Astrocyte (in vitro differentiated cells and primary cell): ENCODE measurements around the gene CDK14. TPM values are rescaled to one million over a fixed set of nuclear protein-coding genes. Genes with fewer than 3 reads are reported as not detected.

Source experiments
- DNase-seq: peaks from one replicate; pipeline ENCODE4 v3.0.0-alpha.2; 2010; ENCODE audit warnings: low read depth
- FAIRE-seq: peaks from 2 replicates; lab custom pipeline; 2011; peaks lifted over from hg19 to GRCh38; lab: Jason Lieb, UNC
- H2AFZ ChIP-seq: 2 replicates; pipeline ENCODE4 v1.6.0; 2012; ENCODE audit warnings: low read depth, low read length, inconsistent platforms
- H3K27ac ChIP-seq: 2 replicates; pipeline ENCODE4 v1.5.1; 2011; ENCODE audit warnings: low read depth, low read length, inconsistent platforms
- H3K27me3 ChIP-seq: 2 replicates; pipeline ENCODE4 v1.6.0; 2011; ENCODE audit warnings: low read length, inconsistent platforms; ENCODE audit not compliant: insufficient read depth
- H3K36me3 ChIP-seq: 2 replicates; pipeline ENCODE4 v1.5.1; 2011; ENCODE audit warnings: low read length, inconsistent platforms; ENCODE audit not compliant: insufficient read depth
- H3K4me1 ChIP-seq: 2 replicates; pipeline ENCODE4 v1.5.1; 2011; ENCODE audit warnings: low read length, inconsistent platforms; ENCODE audit not compliant: insufficient read depth
- H3K4me2 ChIP-seq: 2 replicates; pipeline ENCODE4 v1.6.0; 2012; ENCODE audit warnings: low read length, inconsistent platforms
- H3K4me3 ChIP-seq: 2 replicates; pipeline ENCODE4 v1.5.1; 2011; ENCODE audit warnings: low read depth, mild to moderate bottlenecking, low read length, inconsistent platforms; ENCODE audit not compliant: insufficient read depth
- H3K79me2 ChIP-seq: 2 replicates; pipeline ENCODE4 v1.6.0; 2012; ENCODE audit warnings: mild to moderate bottlenecking, low read length, inconsistent platforms; ENCODE audit not compliant: insufficient read depth
- H3K9ac ChIP-seq: 2 replicates; pipeline ENCODE4 v1.6.0; 2012; ENCODE audit warnings: mild to moderate bottlenecking, low read length, inconsistent platforms
- H3K9me3 ChIP-seq: 2 replicates; pipeline ENCODE4 v1.5.1; 2012; ENCODE audit warnings: low read depth, mild to moderate bottlenecking, low read length, inconsistent platforms; ENCODE audit not compliant: insufficient read depth
- H4K20me1 ChIP-seq: 2 replicates; pipeline ENCODE4 v1.6.0; 2012; ENCODE audit warnings: low read length, inconsistent platforms; ENCODE audit not compliant: insufficient read depth
- H3K27ac Mint-ChIP-seq: one replicate; pipeline ENCODE4 v1.8.0; 2021; ENCODE audit warnings: mild to moderate bottlenecking, mixed read lengths; ENCODE audit not compliant: unreplicated experiment
- H3K27me3 Mint-ChIP-seq: one replicate; pipeline ENCODE4 v1.8.0; 2021; ENCODE audit warnings: low read depth, mixed read lengths; ENCODE audit not compliant: unreplicated experiment
- H3K36me3 Mint-ChIP-seq: one replicate; pipeline ENCODE4 v1.8.0; 2021; ENCODE audit warnings: low read depth, mixed read lengths; ENCODE audit not compliant: unreplicated experiment
- H3K4me1 Mint-ChIP-seq: one replicate; pipeline ENCODE4 v1.8.0; 2021; ENCODE audit warnings: low read depth, mixed read lengths; ENCODE audit not compliant: unreplicated experiment
- H3K4me3 Mint-ChIP-seq: one replicate; pipeline ENCODE4 v1.8.0; 2021; ENCODE audit warnings: mild to moderate bottlenecking, moderate library complexity, mixed read lengths; ENCODE audit not compliant: unreplicated experiment
- H3K9me3 Mint-ChIP-seq: one replicate; pipeline ENCODE4 v1.8.0; 2021; ENCODE audit warnings: mild to moderate bottlenecking, mixed read lengths; ENCODE audit not compliant: unreplicated experiment
- EZH2 ChIP-seq: IDR thresholded peaks from 2 replicates; pipeline ENCODE4 v1.6.1; 2012; ENCODE audit warnings: mild to moderate bottlenecking, low read length, inconsistent platforms; ENCODE audit not compliant: insufficient read depth
- total RNA-seq: library from RNA; stranded (reverse); gene quantifications from 2 replicates; pipeline ENCODE4 v1.2.1, GENCODE V29; 2021
- TF ChIP-seq, protein P1 (sequence below): IDR thresholded peaks from 2 replicates; pipeline ENCODE4 v1.5.1; 2011; ENCODE audit warnings: low read depth, mild to moderate bottlenecking, inconsistent platforms, low read length, moderate library complexity; ENCODE audit not compliant: insufficient read depth

CDK14 gene
- total RNA-seq, 1 donor from 2014 or later: 30.2 TPM

DNA sequence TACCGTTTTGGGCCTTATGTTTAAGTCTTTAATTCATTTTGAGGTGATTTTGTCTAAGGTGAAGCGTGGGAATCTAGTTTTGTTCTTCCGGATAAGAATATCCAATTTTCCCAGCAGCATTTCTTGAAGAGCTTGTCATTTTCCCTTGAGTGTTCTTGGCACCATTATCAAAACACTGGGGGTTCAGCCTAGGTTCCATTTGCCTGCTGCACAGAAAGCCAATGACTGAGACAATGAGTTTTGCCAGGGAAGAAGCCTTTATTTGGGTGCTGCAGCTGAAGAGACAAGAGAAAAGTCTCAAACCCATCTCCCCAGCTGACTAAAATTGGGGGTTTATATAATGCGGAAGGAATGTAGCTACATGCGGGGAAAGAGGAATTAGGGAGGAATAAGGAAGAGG is 380.9 kb downstream of the CDK14 start:
- no peaks in the 10 kb centered on the region for H3K4me1 ChIP-seq
- H3K4me2 ChIP-seq: no peak overlapping the region
- H3K9ac ChIP-seq: no peak overlapping the region
- Mint-ChIP-seq H3K4me1 (no peaks in the 10 kb centered on the region), H3K9me3 (peaks cover 11% of the 10 kb centered on the region), H3K36me3 (peaks cover 16% of the 10 kb centered on the region), H3K4me3 (no peak overlapping the region), H3K27me3 (no peaks in the 10 kb centered on the region), H3K27ac (no peak overlapping the region)
- TF ChIP-seq, protein P1, sequence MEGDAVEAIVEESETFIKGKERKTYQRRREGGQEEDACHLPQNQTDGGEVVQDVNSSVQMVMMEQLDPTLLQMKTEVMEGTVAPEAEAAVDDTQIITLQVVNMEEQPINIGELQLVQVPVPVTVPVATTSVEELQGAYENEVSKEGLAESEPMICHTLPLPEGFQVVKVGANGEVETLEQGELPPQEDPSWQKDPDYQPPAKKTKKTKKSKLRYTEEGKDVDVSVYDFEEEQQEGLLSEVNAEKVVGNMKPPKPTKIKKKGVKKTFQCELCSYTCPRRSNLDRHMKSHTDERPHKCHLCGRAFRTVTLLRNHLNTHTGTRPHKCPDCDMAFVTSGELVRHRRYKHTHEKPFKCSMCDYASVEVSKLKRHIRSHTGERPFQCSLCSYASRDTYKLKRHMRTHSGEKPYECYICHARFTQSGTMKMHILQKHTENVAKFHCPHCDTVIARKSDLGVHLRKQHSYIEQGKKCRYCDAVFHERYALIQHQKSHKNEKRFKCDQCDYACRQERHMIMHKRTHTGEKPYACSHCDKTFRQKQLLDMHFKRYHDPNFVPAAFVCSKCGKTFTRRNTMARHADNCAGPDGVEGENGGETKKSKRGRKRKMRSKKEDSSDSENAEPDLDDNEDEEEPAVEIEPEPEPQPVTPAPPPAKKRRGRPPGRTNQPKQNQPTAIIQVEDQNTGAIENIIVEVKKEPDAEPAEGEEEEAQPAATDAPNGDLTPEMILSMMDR: no peak
- TF ChIP-seq EZH2: no peak
- no peaks in the 10 kb centered on the region for H3K27me3 ChIP-seq
- no peaks in the 10 kb centered on the region for H3K36me3 ChIP-seq
- FAIRE-seq (no peak), DNase-seq (no peak)
- H2AFZ ChIP-seq: no peak overlapping the region
- H4K20me1 ChIP-seq: no peaks in the 10 kb centered on the region
- H3K79me2 ChIP-seq: no peaks in the 10 kb centered on the region
- H3K9me3 ChIP-seq: peaks cover under 1% of the 10 kb centered on the region
- no peak overlapping the region for H3K4me3 ChIP-seq
- no peak overlapping the region for H3K27ac ChIP-seq

DNA sequence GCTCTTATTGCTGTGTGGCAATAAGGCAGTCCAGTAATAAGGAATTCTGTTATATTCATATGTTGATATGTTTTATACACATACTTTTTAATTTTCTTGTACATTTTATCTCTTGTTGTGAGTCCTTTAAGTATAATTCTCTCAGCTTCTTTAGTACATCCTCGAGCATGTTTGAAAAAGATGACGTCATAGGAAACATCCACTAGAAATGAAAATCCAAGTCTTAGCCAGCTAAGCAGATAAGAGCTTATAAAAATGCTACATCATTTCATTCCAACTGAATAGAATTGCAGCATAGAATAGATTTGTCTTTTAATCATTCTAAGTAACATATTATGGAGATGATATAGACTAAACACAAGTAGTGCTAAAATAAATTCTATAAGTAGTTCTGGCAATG is 384.4 kb downstream of the CDK14 start:
- H3K79me2 ChIP-seq: no peaks in the 10 kb centered on the region
- no peak overlapping the region for H3K4me2 ChIP-seq
- no peak overlapping the region for H3K4me3 Mint-ChIP-seq
- H3K9me3 Mint-ChIP-seq: peaks cover 17% of the 10 kb centered on the region
- no peak overlapping the region for H3K4me3 ChIP-seq
- peaks cover 3% of the 10 kb centered on the region for H3K9me3 ChIP-seq
- H3K4me1 ChIP-seq: no peaks in the 10 kb centered on the region
- no peak overlapping the region for H3K27ac ChIP-seq
- DNase-seq (no peak), FAIRE-seq (no peak)
- peaks cover 21% of the 10 kb centered on the region for H3K36me3 Mint-ChIP-seq
- H3K9ac ChIP-seq: no peak overlapping the region
- no peaks in the 10 kb centered on the region for H3K27me3 Mint-ChIP-seq
- no peaks in the 10 kb centered on the region for H3K36me3 ChIP-seq
- H2AFZ ChIP-seq: no peak overlapping the region
- H4K20me1 ChIP-seq: no peaks in the 10 kb centered on the region
- no peak overlapping the region for H3K27ac Mint-ChIP-seq
- no peaks in the 10 kb centered on the region for H3K27me3 ChIP-seq
- TF ChIP-seq EZH2: no peak
- TF ChIP-seq, protein P1: no peak
- no peaks in the 10 kb centered on the region for H3K4me1 Mint-ChIP-seq

DNA sequence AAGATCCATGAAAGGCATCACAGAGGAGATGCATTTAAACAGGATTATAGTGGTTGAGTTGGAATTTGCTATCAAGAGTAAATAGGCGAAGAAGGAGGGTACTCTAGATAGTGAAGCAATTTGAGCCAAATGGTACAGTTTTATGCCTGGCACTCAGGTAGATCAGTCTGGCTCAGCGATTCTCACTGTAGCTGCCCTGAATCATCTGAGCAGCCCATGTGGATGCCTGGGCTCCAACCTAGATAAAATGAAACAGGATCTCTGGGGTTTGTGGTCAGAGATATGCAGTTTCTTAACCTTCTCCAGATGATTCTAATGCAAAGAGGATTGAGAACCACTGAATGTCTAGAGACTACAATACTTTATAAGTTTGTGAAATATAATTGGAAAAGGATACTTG is 386.1 kb downstream of the CDK14 start:
- peaks cover 17% of the 10 kb centered on the region for H3K36me3 Mint-ChIP-seq
- no peak for TF ChIP-seq EZH2
- TF ChIP-seq, protein P1: no peak
- no peak for FAIRE-seq
- H3K4me3 ChIP-seq: no peak overlapping the region
- no peaks in the 10 kb centered on the region for H3K79me2 ChIP-seq
- H4K20me1 ChIP-seq: no peaks in the 10 kb centered on the region
- no peak for DNase-seq
- H3K9me3 ChIP-seq: peaks cover 3% of the 10 kb centered on the region
- no peak overlapping the region for H3K4me3 Mint-ChIP-seq
- H3K27me3 Mint-ChIP-seq: no peaks in the 10 kb centered on the region
- H3K9ac ChIP-seq: no peak overlapping the region
- no peak overlapping the region for H2AFZ ChIP-seq
- H3K36me3 ChIP-seq: no peaks in the 10 kb centered on the region
- H3K4me2 ChIP-seq: no peak overlapping the region
- H3K27ac Mint-ChIP-seq: no peak overlapping the region
- no peaks in the 10 kb centered on the region for H3K4me1 Mint-ChIP-seq
- H3K9me3 Mint-ChIP-seq: peaks cover 13% of the 10 kb centered on the region
- no peaks in the 10 kb centered on the region for H3K27me3 ChIP-seq
- no peaks in the 10 kb centered on the region for H3K4me1 ChIP-seq
- no peak overlapping the region for H3K27ac ChIP-seq
